K562 (cell line): Measurements from ENCODE around the gene RASSF1. TPM values are rescaled to one million over a fixed set of nuclear protein-coding genes. Genes with fewer than 3 reads are reported as not detected.

ENCODE experiments used
- BACH1 ChIP-seq: fragments of 200-800 bp; sonication (Bioruptor generic); IDR thresholded peaks from 2 replicates; pipeline ENCODE4 v1.6.1; 2016; ENCODE audit warnings: missing genetic modification characterization, missing compliant biosample characterization
- BCLAF1 ChIP-seq, 2 experiments: fragments of 450-650 bp in 1 of 2; IDR thresholded peaks; 2 replicates each; pipeline ENCODE4 v1.6.1; 2011 to 2017; ENCODE audit warnings: low read depth in 2 of 2, antibody characterized with exemption in 1 of 2, borderline replicate concordance in 1 of 2, low read length in 1 of 2, mild to moderate bottlenecking in 1 of 2, mixed read lengths in 1 of 2; ENCODE audit not compliant: control insufficient read depth in 1 of 2
- CBFA2T2 ChIP-seq: fragments of 450-650 bp; conservative IDR thresholded peaks from 2 replicates; pipeline ENCODE4 v1.6.1; 2017; ENCODE audit warnings: mild to moderate bottlenecking
- CGGBP1 ChIP-seq: fragments of 250-450 bp; sonication (Bioruptor Pico); IDR thresholded peaks from 2 replicates; pipeline ENCODE4 v1.9.0; 2021; ENCODE audit warnings: mild to moderate bottlenecking
- DACH1 ChIP-seq: fragments of 450-650 bp; IDR thresholded peaks from 2 replicates; pipeline ENCODE4 v1.6.1; 2018; ENCODE audit not compliant: partially characterized antibody
- DMBX1 ChIP-seq: fragments of 250-450 bp; sonication (Bioruptor Pico); IDR thresholded peaks from 2 replicates; pipeline ENCODE4 v1.8.0; 2022; ENCODE audit warnings: inconsistent platforms, mild to moderate bottlenecking, moderate library complexity, borderline replicate concordance
- FOS ChIP-seq: IDR thresholded peaks from 3 replicates; pipeline ENCODE4 v1.6.1; 2011; ENCODE audit not compliant: insufficient read length; ENCODE audit errors: extremely low read depth
- FOXA3 ChIP-seq, 2 experiments: fragments of 450-650 bp in 1 of 2; sonication (generic) in 1 of 2; formaldehyde crosslinking; IDR thresholded peaks in 1 of 2; conservative IDR thresholded peaks in 1 of 2; 2 replicates each; pipeline versions ENCODE4 v1.4.0 to v1.8.0; 2020 to 2022; ENCODE audit warnings: mild to moderate bottlenecking in 2 of 2, missing genetic modification reagents in 1 of 2
- FOXK2 ChIP-seq, 2 experiments: fragments of 450-650 bp; IDR thresholded peaks in 1 of 2; conservative IDR thresholded peaks in 1 of 2; 2 replicates each; pipeline ENCODE4 v1.6.1; 2016; ENCODE audit warnings: low read depth in 2 of 2, mild to moderate bottlenecking in 1 of 2
- HDAC2 ChIP-seq: fragments of 450-650 bp; IDR thresholded peaks from 2 replicates; pipeline ENCODE4 v1.6.1; 2016; ENCODE audit warnings: mild to moderate bottlenecking
- HDGF ChIP-seq: fragments of 450-650 bp; IDR thresholded peaks from 2 replicates; pipeline ENCODE4 v1.6.1; 2016
- HNRNPUL1 ChIP-seq: fragments of 200-400 bp; formaldehyde crosslinking; IDR thresholded peaks from 2 replicates; pipeline ENCODE4 v1.6.1; 2017; ENCODE audit warnings: low read length
- KAT7 ChIP-seq: sonication (generic); formaldehyde crosslinking; IDR thresholded peaks from 2 replicates; pipeline ENCODE4 v1.8.0; 2022; ENCODE audit warnings: missing genetic modification reagents, mild to moderate bottlenecking, borderline replicate concordance
- KDM4B ChIP-seq, 2 experiments: fragments of 450-650 bp in 1 of 2; sonication (generic) in 1 of 2; IDR thresholded peaks; 2 replicates each; pipeline ENCODE4 v1.6.1; 2016 to 2017; ENCODE audit warnings: borderline replicate concordance in 2 of 2, antibody characterized with exemption in 1 of 2, low read depth in 1 of 2, mild to moderate bottlenecking in 1 of 2
- MIER1 ChIP-seq: fragments of 450-650 bp; IDR thresholded peaks from 2 replicates; pipeline ENCODE4 v1.6.1; 2016; ENCODE audit warnings: antibody characterized with exemption, mild to moderate bottlenecking, low read depth
- NCOR1 ChIP-seq: fragments of 450-650 bp; IDR thresholded peaks from 2 replicates; pipeline ENCODE4 v1.6.1; 2016; ENCODE audit warnings: mild to moderate bottlenecking, moderate library complexity
- NFYB ChIP-seq: IDR thresholded peaks from 2 replicates; pipeline ENCODE4 v1.6.1; 2011; ENCODE audit warnings: mild to moderate bottlenecking, moderate library complexity; ENCODE audit not compliant: insufficient read length; ENCODE audit errors: extremely low read depth
- POLR2H ChIP-seq: IDR thresholded peaks from 2 replicates; pipeline ENCODE4 v1.6.1; 2016; ENCODE audit warnings: missing genetic modification characterization, low read depth, mild to moderate bottlenecking, control low read depth, missing compliant biosample characterization, moderate library complexity
- RBBP5 ChIP-seq: fragments of 200-600 bp; sonication (generic); IDR thresholded peaks from 2 replicates; pipeline ENCODE4 v1.6.1; 2012; ENCODE audit warnings: borderline replicate concordance, mild to moderate bottlenecking, low read length, control low read depth, inconsistent platforms; ENCODE audit not compliant: insufficient read depth, poor library complexity, severe bottlenecking
- SP2 ChIP-seq: IDR thresholded peaks from 2 replicates; pipeline ENCODE4 v1.6.1; 2011; ENCODE audit warnings: mild to moderate bottlenecking, low read depth, low read length, moderate library complexity; ENCODE audit not compliant: poor library complexity, severe bottlenecking; ENCODE audit errors: extremely low read depth
- SRF ChIP-seq, 2 experiments: fragments of 250-450, 450-650 bp in 1 of 2; sonication (Bioruptor Pico) in 1 of 2; sonication (generic) in 1 of 2; formaldehyde crosslinking; IDR thresholded peaks; 2 replicates each; pipeline versions ENCODE4 v1.5.0 to v1.5.1; 2020 to 2022; ENCODE audit warnings: mild to moderate bottlenecking in 1 of 2, missing genetic modification reagents in 1 of 2
- TFAM ChIP-seq: fragments of 250-450 bp; sonication (Bioruptor Pico); conservative IDR thresholded peaks from 2 replicates; pipeline ENCODE4 v1.5.0; 2021; ENCODE audit warnings: mild to moderate bottlenecking, moderate library complexity
- ZBTB17 ChIP-seq: fragments of 450-650 bp; formaldehyde crosslinking; IDR thresholded peaks from 2 replicates; pipeline ENCODE4 v1.4.0; 2020; ENCODE audit warnings: mild to moderate bottlenecking
- ZEB2 ChIP-seq: fragments of 450-650 bp; IDR thresholded peaks from 2 replicates; pipeline ENCODE4 v1.6.1; 2016
- ZFPM2 ChIP-seq: fragments of 250-450 bp; sonication (Bioruptor Pico); IDR thresholded peaks from 2 replicates; pipeline ENCODE4 v1.5.1; 2022; ENCODE audit warnings: mild to moderate bottlenecking
- ZNF274 ChIP-seq: IDR thresholded peaks from 2 replicates; pipeline ENCODE4 v1.6.1; 2011; ENCODE audit warnings: low read depth, mild to moderate bottlenecking, low read length, moderate library complexity, borderline replicate concordance
- polyA plus RNA-seq, 8 experiments: library from polyadenylated mRNA; depleted of rRNA in 4 of 8; stranded (reverse) in 5 of 8; unstranded in 3 of 8; fragments of >200 nt; fragmentation: Nextera tagmentation in 2 of 8; fragmentation: Illumina TruSeq in 1 of 8; extraction: Ambion mirVana in 2 of 8; extraction: Trizol in 1 of 8; gene quantifications; 2 replicates each; pipeline versions ENCODE4 v1.2.1 to v1.2.3, GENCODE V29; 2011 to 2014; ENCODE audit warnings: inconsistent platforms in 1 of 8, missing spikeins in 1 of 8
- total RNA-seq, 7 experiments: library from RNA; depleted of rRNA in 6 of 7; stranded (reverse); fragments of >200 nt in 6 of 7; fragmentation: Illumina TruSeq in 2 of 7; extraction: Trizol in 2 of 7; gene quantifications; 2 replicates each; pipeline versions ENCODE4 v1.2.1 to v1.2.3, GENCODE V29; 2011 to 2021; ENCODE audit warnings: low replicate concordance in 1 of 7

RASSF1 gene
- total and polyA plus RNA-seq, 9 of the 15 experiments (the other 6 are each of a cell fraction or from before 2014, with no cell fraction given), result 3.6 to 57.1 (median 24.6) TPM

DNA sequence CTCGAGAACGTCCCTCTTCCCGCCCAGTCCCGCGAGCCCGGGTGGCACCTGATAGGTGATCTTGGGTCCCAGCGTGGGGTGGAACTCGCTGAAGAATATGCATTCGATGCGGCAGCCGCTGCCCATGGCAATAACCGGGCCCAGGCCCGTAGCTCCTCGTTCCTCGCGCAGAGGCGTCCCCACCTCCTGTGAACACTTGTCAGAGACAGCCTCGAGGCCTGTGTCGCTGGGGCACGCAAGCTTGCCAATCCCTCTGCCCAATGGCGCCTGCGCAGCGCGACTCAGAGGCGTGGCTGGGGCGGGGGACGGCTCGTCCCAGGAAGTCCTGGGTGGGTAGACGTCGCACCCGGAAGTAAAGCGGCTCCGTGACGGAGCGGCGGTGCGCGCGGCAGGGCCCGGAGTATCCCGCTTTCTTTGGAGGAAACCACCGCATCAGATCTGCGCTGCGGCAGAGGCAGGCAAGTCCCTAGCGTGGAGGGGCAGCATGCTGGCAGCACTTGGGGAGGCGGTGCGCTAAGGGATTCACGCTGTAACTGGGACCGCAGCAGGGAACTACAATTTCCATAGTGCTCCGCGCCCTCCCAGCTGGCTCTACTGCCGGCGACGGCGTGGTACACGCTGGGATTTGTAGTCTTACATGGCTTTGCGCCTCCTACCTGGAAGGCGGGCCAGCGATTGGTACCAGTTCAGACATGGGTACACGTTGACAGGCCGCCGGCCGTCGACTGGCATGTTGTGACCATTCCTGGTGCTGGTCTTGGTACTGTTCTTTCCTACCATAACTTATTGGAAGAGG is 10.1 kb upstream of the RASSF1 start, which contains the start of the genes CYB561D2 and NPRL2 (continued):
- TF ChIP-seq BCLAF1 (IDR thresholded peaks at IDR 0.05; ENCODE audit: borderline replicate concordance in 1 of 2, control insufficient read depth in 1 of 2, low read depth in 2 of 2, low read length in 1 of 2) (no peak), BACH1 (tag) (0 out of 2 replicates have a peak, but pooled peaks have one; percentile 33), CGGBP1 (CRISPR knock-in tag) (no peak), RBBP5 (peak; percentile 74), KDM4B (IDR thresholded peaks at IDR 0.05; ENCODE audit: borderline replicate concordance in 2 of 2, low read depth in 1 of 2) (peak in 1 of 2 experiments; percentile 53; a peak in 1 of 4 replicates), NCOR1 (no peak), ZFPM2 (CRISPR knock-in tag) (no peak), CBFA2T2 (no peak), DACH1 (no peak), TFAM (no peak), ZBTB17 (CRISPR knock-in tag) (peak; percentile 72; the same call in 1 of the 2 replicates), ZNF274 (no peak), FOXK2 (conservative IDR thresholded peaks at IDR 0.05 in 1 of 2, IDR thresholded peaks at IDR 0.05 in 1 of 2; ENCODE audit: low read depth in 2 of 2) (peak; percentile 14 to 27; a peak in 1 of 4 replicates), FOXA3 (CRISPR knock-in tag; conservative IDR thresholded peaks at IDR 0.05 in 1 of 2, IDR thresholded peaks at IDR 0.05 in 1 of 2) (no peak), DMBX1 (CRISPR knock-in tag) (peak; percentile 52; the same call in 1 of the 2 replicates), HDGF (no peak), KAT7 (CRISPR knock-in tag) (0 out of 2 replicates have a peak, but pooled peaks have one; percentile 37), ZEB2 (no peak), FOS (no peak), POLR2H (tag) (no peak), HNRNPUL1 (no peak), HDAC2 (no peak), NFYB (no peak), MIER1 (no peak), SRF (CRISPR knock-in tag; IDR thresholded peaks at IDR 0.05) (no peak), SP2 (no peak)
